Activated B cell treated with CpG ODN at 0.5 μM for 24 hours (primary cell): ENCODE data around the gene IQCE. TPM values are rescaled to one million over a fixed set of nuclear protein-coding genes. Genes with fewer than 3 reads are reported as not detected.

ENCODE experiments used
- ATAC-seq: fragments of 200-7000 bp; cut with Tn5 transposase; one replicate; pipeline ENCODE4 v1.10.0; 2021; ENCODE audit warnings: low read depth, mild to moderate bottlenecking, moderate library complexity
- CTCF ChIA-PET: fragments of 350-600 bp; sonication (Branson Sonifier 250); formaldehyde crosslinking; loops from one replicate; lab custom pipeline; 2021; ENCODE audit warnings: antibody characterized with exemption; lab: Charles Lee
- POLR2A ChIA-PET: fragments of 350-600 bp; sonication (Branson Sonifier 250); formaldehyde crosslinking; loops from one replicate; lab custom pipeline; 2021; ENCODE audit warnings: antibody characterized with exemption; lab: Charles Lee
- DNase-seq: peaks from one replicate; pipeline ENCODE4 v3.0.0; 2022
- H3K27ac Mint-ChIP-seq: one replicate; pipeline ENCODE4 v1.8.0; 2020; ENCODE audit warnings: mixed read lengths
- H3K27me3 Mint-ChIP-seq: one replicate; pipeline ENCODE4 v1.8.0; 2021; ENCODE audit warnings: mixed read lengths
- H3K36me3 Mint-ChIP-seq: one replicate; pipeline ENCODE4 v1.8.0; 2021; ENCODE audit warnings: low read depth, mixed read lengths
- H3K4me1 Mint-ChIP-seq: one replicate; pipeline ENCODE4 v1.8.0; 2021; ENCODE audit warnings: mixed read lengths
- H3K4me3 Mint-ChIP-seq: one replicate; pipeline ENCODE4 v1.8.0; 2020; ENCODE audit warnings: mild to moderate bottlenecking, mixed read lengths
- H3K9me3 Mint-ChIP-seq: one replicate; pipeline ENCODE4 v1.8.0; 2020; ENCODE audit warnings: mixed read lengths
- CTCF ChIP-seq: fragments of 200-600 bp; IDR thresholded peaks from one replicate; pipeline ENCODE4 v1.8.0; 2022; ENCODE audit warnings: antibody characterized with exemption, mild to moderate bottlenecking
- intact Hi-C: fragments of 100-400 bp; cut with micrococcal nuclease; formaldehyde crosslinking; loops from one replicate; pipeline ENCODE4 v1.15.1; 2024
- total RNA-seq: library from RNA; stranded (reverse); gene quantifications from 2 replicates; pipeline ENCODE4 v1.2.3, GENCODE V29; 2022

Gene IQCE
- total RNA-seq, 1 donor from 2014 or later, result 7.7 TPM

GRCh38 chr7:2593036-2593727, 34.4 kb downstream of the IQCE start:
- peaks cover 6% of the 10 kb centered on the region for H3K4me1 Mint-ChIP-seq
- H3K9me3 Mint-ChIP-seq, result no peaks in the 10 kb centered on the region
- intact Hi-C loops, result no loop called here
- H3K27ac Mint-ChIP-seq, result no peak overlapping the region
- H3K36me3 Mint-ChIP-seq, result peaks cover 17% of the 10 kb centered on the region
- H3K27me3 Mint-ChIP-seq, result no peaks in the 10 kb centered on the region
- ATAC-seq (no peak), DNase-seq (no peak)
- H3K4me3 Mint-ChIP-seq, result no peak overlapping the region
- TF ChIP-seq CTCF, result no peak
- CTCF ChIA-PET, result no interaction called here
- POLR2A ChIA-PET, result no interaction called here

- H3K36me3 Mint-ChIP-seq, result peaks cover 22% of the 10 kb centered on the region
- no peak overlapping the region for H3K4me3 Mint-ChIP-seq
- peaks cover 6% of the 10 kb centered on the region for H3K4me1 Mint-ChIP-seq
- POLR2A ChIA-PET, result no interaction called here
- no peaks in the 10 kb centered on the region for H3K27me3 Mint-ChIP-seq
- no peak for TF ChIP-seq CTCF
- ATAC-seq (no peak), DNase-seq (no peak)
- intact Hi-C loops, result no loop called here
- H3K27ac Mint-ChIP-seq, result no peak overlapping the region
- no peaks in the 10 kb centered on the region for H3K9me3 Mint-ChIP-seq
- CTCF ChIA-PET, result no interaction called here
Measured at GRCh38 chr7:2594599-2594998, 35.8 kb downstream of the IQCE start.

- no peaks in the 10 kb centered on the region for H3K9me3 Mint-ChIP-seq
- peaks cover 6% of the 10 kb centered on the region for H3K4me1 Mint-ChIP-seq
- intact Hi-C loops, result no loop called here
- no peak overlapping the region for H3K4me3 Mint-ChIP-seq
- ATAC-seq (no peak), DNase-seq (no peak)
- ChIA-PET CTCF (no interaction called here), POLR2A (no interaction called here)
- H3K27ac Mint-ChIP-seq, result no peak overlapping the region
- H3K27me3 Mint-ChIP-seq, result no peaks in the 10 kb centered on the region
- peaks cover 22% of the 10 kb centered on the region for H3K36me3 Mint-ChIP-seq
- no peak for TF ChIP-seq CTCF
Measured at GRCh38 chr7:2595258-2595860, 36.6 kb downstream of the IQCE start.

GRCh38 chr7:2596464-2597272, 37.9 kb downstream of the IQCE start:
- intact Hi-C loops, result no loop called here
- Mint-ChIP-seq H3K4me1 (peaks cover 6% of the 10 kb centered on the region), H3K9me3 (no peaks in the 10 kb centered on the region), H3K36me3 (peaks cover 20% of the 10 kb centered on the region), H3K4me3 (no peak overlapping the region), H3K27me3 (no peaks in the 10 kb centered on the region), H3K27ac (no peak overlapping the region)
- no peak for ATAC-seq
- POLR2A ChIA-PET, result interaction anchor here (0.5 to 0.7 kb wide), 4 partner anchors 12 to 176 kb away, joined by 3 to 6 read pairs (median 5); no protein-coding TSS in a partner anchor
- TF ChIP-seq CTCF, result no peak
- CTCF ChIA-PET, result interaction anchor here (1.3 kb wide), 1 partner anchor 145 kb away, joined by 3 read pairs; no protein-coding TSS in a partner anchor
- no peak for DNase-seq

GRCh38 chr7:2597273-2597640, 38.5 kb downstream of the IQCE start:
- no peak for TF ChIP-seq CTCF
- no peaks in the 10 kb centered on the region for H3K27me3 Mint-ChIP-seq
- ATAC-seq, result no peak
- DNase-seq, result no peak
- intact Hi-C loops, result no loop called here
- no peaks in the 10 kb centered on the region for H3K9me3 Mint-ChIP-seq
- H3K27ac Mint-ChIP-seq, result no peak overlapping the region
- peaks cover 19% of the 10 kb centered on the region for H3K36me3 Mint-ChIP-seq
- POLR2A ChIA-PET, result interaction anchor here (0.5 kb wide), 1 partner anchor 176 kb away, joined by 4 read pairs; no protein-coding TSS in a partner anchor
- CTCF ChIA-PET, result no interaction called here
- H3K4me3 Mint-ChIP-seq, result no peak overlapping the region
- H3K4me1 Mint-ChIP-seq, result peaks cover 7% of the 10 kb centered on the region
